A204.1 (cell line): ENCODE results near the gene XRCC6.
A peak's percentile ranks its signal among the peaks of the same experiment; 100 is the strongest.
"Not testable (repeated sequence)": the region's sequence is repeated elsewhere in the genome, so short reads cannot be mapped to it uniquely, and the experiment has no call there.

ENCODE experiments used
- FAIRE-seq: peaks from 2 replicates; lab custom pipeline; 2012; peaks lifted over from hg19 to GRCh38; lab: Jason Lieb, UNC

XRCC6 gene

GRCh38 chr22:41686890-41687289 lies 65.8 kb downstream of the XRCC6 start:
- FAIRE-seq = not testable (repeated sequence)

- no peak for FAIRE-seq
These were observed 66.8 kb downstream of the XRCC6 start for GRCh38 chr22:41687901-41688364.

DNA sequence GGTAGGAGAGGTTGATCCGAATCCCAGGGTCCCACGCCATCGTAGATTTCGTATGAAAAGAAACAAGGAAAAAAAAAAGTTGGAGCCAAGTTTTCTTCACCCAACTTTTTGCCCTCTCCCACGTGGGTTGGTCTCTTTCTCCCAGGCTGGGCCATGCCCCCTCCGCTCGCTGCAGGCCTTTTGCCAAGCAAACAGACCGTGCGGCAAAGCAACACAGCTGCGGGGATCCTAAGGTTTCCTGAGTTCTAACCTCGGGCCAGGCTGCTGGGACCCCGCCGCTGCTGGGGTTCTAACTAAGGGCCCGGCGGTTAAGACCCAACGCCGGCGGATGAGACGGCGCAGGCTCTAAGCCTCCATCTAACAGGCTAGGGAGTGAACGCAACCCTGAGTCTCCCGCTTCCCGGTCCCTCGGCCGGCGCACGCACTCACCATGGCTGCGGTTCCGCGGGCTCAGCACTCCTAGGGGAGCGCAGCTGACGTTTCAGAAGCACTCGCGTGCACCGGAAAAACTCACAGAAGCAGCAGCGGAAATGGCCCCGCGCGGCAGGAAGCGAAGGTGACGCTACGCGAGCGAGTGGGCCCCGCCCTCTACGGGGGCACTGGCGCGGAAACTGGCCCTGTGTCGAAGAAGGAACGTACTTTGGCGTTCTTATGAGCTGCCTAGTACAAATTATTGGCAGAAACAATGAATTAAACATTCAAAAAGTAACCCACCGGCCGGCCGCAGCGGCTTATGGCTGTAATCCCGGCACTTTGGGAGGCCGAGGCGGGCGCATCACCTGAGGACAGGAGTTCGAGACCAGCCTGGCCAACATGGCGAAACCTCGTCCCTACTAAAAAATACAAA lies 67.5 kb downstream of the XRCC6 start, which contains the start of gene SNU13:
Gene SNU13, minus strand, starts transcription at position 503 of the 847 bp plus-strand sequence. Its CDS starts 71 bp downstream, at position 432.
- FAIRE-seq = peak; percentile 95

DNA sequence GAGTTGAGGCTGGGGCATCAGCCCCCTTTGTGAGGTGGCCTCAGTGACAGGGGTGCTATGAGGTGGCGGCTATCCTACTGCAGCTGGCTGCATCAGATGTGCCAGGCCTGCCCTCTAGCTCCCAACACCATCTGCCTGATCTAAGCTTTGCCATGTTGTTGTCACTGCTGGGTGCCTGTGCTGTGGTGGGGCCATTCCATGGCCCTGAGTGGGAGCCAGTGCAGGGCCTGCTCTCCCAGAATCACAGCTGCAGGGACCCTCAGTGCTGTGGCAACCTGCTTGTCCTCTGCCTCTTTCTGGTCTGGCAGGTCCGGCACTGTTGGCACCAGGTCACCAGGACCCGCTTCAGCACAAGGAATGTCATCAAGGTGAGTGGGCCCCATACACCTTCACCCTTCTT lies 69.4 kb downstream of the XRCC6 start:
- no peak for FAIRE-seq

DNA sequence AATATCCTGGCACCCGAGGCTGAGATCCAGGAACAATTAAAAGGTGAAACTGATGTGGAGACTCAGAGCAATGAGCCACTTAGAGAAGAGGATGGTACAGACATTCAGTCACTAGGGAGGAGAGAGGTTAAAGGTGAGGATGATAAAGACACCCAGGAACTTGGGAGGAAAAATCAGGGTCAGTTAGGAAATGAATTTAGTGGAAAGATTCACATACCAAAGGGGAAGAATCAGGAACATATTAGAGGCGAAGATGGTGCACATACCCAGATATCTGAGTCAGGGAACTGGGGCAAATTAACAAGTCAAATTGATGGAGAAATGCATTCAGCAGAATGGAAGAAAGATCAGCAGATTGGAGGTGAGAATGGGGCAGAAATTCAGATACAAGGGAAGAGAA lies 74.1 kb downstream of the XRCC6 start:
- FAIRE-seq = no peak

GRCh38 chr22:41696703-41697102 lies 75.6 kb downstream of the XRCC6 start:
- FAIRE-seq = no peak

DNA sequence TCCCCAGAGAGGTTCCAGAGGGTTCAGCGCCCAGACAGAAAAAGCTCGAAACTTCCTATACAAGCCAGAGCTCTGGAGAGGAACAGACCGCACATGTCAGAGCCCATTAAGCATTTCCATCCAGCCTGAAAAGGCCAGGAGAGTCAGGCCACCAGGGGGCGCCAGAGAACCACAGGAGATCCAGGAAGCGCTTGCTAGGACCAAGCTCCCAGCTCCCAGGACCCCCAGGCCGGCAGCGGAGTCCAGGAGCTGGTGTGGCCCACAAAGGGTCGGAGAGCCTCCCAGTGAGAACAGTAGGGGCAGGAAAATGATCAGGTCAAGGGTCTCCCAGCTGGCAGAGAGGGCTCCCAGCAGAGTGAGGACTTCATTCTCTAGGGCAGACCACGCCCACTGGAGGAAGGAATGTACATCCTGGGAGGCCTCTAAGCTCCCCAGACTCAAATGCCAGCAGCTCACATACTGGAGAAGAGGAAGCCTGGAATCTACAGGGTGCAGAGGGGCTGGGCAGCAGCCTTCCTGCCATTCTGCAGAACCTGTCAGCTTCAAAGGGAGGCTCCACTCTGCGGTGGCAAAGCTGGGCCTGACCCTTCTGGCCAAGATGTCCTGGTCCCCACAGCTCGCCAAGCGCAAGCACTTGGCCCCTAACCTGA lies 76.2 kb downstream of the XRCC6 start:
- FAIRE-seq = no peak

GRCh38 chr22:41699264-41700107 lies 78.4 kb downstream of the XRCC6 start, which contains the start of gene MEI1:
Gene MEI1, plus strand, starts transcription at chr22:41699503. Its CDS starts 36 bp downstream, at chr22:41699539.
- FAIRE-seq = no peak

GRCh38 chr22:41700108-41700364 lies 78.9 kb downstream of the XRCC6 start:
- no peak for FAIRE-seq

DNA sequence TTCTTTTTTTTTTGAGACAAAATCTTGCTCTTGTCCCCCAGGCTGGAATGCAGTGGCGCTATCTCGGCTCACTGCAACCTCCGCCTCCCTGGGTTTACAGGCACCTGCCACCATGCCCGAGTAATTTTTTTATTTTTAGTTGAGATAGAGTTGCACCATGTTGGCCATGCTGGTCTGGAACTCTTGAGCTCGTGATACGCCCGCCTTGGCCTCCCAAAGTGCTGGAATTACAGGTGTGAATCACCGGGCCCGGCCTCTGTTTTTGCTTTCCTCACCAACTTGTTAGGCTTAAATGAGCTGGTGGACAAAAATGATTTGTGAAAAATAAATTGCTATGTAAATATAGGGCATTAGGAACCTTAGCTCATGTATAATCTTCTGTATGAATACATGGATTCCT lies 81.7 kb downstream of the XRCC6 start:
- FAIRE-seq = no peak

- FAIRE-seq = no peak
These were observed 88.2 kb downstream of the XRCC6 start for GRCh38 chr22:41709341-41709740.

- FAIRE-seq = no peak
These were observed 91.9 kb downstream of the XRCC6 start for GRCh38 chr22:41713004-41713403.
